Activated CD8-positive, alpha-beta memory T cell treated with anti-CD3 and anti-CD28 coated beads, Interleukin-2, amount 50 U/mL, for 24 hours (primary cell): ENCODE results near the gene TMPRSS4.

Experiments used
- DNase-seq: peaks from one replicate; pipeline ENCODE4 v3.0.0-alpha.2; 2020; ENCODE audit errors: extremely low read depth

TMPRSS4 gene

DNA sequence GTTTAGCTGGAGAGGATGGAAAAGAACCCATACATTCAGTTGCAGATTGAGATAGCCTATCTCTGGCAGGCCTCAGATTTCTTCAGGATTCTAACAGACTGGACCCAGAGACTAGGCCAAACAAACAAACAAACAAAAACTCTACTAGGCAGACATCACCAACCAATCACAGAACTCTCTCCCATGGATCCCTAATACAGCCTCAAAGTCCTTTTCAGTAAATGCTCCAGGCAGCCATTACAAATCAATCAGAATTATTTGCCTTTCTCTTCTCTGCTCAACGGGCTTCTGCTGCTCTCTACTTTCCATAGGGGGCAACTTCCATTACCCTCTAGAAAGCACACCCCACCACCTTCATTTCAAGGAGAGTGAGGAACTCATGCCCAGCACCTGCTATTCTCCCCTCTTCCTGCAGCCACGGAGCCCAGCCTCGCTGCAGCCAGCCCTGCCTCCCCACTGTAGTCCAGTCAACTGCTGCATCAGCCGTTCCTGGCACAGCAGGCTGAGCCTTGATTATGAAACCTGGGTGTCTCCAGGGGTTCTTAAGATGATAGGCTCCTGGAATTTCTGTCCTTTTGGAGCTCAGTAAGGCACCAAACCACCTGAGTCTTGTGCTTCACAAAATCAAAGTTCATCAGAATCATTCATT is 28.9 kb downstream of the TMPRSS4 start:
- DNase-seq: no peak

DNA sequence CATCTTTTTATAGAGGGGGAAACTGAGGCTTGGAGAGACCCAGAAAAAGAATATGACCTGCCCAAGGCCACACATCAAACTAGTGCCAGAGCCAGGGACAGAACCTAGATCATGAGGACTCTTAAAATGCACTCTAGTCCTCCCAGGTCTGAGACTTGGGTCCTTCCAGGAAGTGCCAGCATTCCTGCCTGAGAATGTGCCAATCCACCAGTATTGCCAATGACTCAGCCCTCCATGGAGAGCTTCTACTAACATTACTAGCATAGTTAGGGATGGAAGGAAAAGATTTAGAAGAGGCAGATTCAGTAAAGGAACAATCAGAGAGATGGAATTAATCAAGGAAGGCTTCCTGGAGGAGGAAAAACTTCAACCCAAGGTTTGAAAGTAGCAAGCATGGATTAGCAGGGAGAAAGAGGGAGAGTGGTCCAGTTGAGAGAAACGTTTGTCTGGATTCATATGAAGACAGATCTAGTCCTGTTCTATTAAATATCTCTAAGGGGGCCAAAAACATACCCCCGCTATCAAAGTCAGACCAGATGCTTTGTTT is 30.0 kb downstream of the TMPRSS4 start:
- DNase-seq: no peak

DNA sequence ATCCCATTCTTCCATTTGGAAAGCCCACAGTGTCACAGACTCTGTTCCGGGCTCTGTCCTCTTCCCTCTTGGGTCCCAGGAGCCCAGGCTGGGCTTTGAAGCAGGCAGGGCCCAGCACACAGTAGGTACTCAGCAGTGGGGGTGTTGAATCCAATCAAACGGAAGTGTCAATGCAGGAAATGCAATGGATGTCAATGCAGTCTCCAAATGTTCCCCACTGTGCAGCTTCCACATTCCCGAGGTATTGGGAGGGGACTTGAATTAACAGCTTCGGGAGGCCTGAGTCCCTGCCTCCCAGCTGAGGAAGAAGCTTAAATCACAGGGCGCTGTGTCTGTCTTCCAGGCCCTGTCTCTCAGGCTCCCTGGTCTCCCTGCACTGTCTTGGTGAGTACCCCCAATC is 31.6 kb downstream of the TMPRSS4 start:
- no peak for DNase-seq

DNA sequence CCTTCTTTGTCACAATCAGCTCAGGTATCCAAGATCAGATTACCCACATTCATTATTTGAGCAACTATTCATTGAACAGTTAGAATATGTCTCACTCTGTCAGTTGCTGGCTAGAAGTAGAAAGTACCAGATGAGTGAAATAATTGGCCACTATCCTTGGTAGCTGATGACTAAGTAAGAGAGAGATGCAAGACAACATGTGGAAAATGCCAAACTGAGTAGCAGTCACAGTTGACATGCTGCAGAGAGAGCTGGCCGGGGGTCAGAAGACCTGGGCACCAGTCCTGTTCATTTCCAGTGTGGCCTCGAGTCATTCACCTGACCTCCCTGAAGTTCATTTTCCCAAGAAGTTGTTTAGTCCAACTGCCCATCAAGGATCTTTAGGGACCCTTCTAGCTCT is 32.4 kb downstream of the TMPRSS4 start:
- DNase-seq: no peak

DNA sequence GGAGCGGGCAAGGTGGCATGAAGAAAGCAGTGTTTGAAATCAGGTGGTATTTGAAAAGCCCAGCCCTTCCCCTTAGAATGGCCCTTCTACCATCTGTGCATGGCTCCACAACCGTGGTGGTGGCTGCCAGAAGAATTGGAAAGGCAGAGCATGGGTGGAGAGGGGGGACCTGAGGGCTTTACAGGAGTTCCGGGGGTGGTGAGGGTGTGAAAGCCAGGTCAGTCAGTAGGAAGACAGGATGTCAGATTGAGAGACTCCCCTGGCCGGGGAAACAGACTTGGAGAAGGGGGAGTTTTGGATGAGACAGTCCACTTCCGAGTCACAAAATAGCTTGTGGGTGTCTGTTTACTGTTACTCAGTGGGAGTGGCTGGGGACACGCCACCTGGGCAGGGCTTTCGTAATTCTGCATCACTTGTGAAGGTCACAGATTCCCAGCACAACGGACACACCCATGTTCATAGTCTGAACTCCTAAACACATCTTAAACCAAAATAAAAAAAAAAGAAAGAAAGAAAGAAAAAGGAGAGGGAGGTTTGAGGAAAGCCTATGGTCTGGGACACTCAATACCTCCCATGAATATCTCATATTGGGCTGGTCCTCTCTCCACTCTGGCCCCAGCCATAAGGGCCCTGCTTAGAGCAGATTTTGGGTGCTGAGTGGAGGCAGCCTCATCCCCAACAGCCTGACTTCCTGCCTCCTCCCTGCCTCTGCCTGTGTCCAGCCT is 34.3 kb downstream of the TMPRSS4 start:
- DNase-seq: no peak

DNA sequence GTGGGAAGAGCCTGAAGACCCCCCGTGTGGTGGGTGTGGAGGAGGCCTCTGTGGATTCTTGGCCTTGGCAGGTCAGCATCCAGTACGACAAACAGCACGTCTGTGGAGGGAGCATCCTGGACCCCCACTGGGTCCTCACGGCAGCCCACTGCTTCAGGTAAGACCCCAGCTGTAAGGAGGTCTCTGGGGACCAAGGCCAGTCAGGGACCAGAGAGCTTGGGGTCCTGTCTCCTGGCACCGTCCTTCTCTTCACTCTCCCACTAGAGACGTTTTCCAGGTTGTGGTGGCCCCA is 34.8 kb downstream of the TMPRSS4 start:
- DNase-seq: no peak

DNA sequence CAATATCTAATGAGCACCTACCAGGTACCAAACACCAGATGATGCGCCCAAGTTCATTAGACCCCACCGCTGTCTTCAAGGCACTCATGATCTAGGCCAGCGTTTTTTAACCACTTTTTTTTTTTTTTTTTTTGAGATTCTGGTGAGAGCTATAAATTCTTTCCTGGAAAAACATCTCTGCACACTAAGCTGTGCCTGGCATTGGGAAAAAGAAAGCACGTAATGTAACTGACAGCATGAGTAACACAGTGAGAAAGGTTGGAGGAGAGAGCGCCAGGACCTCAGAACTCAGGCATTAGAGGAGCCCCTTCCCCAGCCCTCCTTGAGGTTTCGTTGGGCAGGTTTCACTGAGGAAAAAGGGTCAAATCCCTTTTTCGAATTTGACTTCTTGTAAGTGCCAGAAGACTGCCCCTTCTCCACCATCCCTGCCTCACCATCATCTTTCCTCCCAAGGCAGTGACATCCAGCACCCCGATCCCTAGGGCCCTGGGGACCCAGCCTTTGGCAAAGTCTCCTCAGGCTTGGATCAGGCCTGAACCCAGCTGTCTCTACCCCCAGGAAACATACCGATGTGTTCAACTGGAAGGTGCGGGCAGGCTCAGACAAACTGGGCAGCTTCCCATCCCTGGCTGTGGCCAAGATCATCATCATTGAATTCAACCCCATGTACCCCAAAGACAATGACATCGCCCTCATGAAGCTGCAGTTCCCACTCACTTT is 36.0 kb downstream of the TMPRSS4 start:
- no peak for DNase-seq

DNA sequence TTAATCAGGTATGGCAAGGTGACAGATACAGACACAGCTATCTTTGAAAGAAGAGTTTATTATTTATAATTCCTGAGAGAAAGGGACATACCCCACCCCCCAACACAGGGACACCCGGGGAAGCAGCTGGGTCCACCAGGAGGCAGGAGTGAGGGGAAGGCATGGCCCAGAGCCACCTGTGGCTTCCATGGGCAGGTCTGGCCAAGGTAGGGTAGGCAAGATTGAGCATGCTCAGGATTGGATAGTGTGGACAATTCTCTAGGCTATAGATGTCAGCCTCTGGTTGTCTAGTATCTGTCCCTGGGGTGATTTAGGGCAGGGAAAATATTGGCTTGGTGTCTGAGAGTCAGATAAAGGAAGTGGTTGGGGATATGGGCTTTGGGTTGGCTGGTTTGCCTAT is 37.4 kb downstream of the TMPRSS4 start:
- no peak for DNase-seq

DNA sequence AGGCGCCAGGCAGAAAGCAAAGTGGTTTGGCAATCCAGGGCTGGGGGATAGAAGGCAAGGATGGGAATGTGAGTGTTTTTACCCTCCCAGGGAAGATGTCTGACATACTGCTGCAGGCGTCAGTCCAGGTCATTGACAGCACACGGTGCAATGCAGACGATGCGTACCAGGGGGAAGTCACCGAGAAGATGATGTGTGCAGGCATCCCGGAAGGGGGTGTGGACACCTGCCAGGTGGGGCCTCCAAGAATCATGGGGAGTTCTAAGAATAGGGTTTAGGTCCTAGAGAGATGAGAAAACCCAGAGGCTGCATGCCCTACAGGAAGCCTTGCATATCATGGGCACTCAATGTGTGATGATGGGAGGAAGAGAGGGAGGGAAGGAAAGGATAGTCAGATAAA is 38.2 kb downstream of the TMPRSS4 start:
- DNase-seq: no peak

DNA sequence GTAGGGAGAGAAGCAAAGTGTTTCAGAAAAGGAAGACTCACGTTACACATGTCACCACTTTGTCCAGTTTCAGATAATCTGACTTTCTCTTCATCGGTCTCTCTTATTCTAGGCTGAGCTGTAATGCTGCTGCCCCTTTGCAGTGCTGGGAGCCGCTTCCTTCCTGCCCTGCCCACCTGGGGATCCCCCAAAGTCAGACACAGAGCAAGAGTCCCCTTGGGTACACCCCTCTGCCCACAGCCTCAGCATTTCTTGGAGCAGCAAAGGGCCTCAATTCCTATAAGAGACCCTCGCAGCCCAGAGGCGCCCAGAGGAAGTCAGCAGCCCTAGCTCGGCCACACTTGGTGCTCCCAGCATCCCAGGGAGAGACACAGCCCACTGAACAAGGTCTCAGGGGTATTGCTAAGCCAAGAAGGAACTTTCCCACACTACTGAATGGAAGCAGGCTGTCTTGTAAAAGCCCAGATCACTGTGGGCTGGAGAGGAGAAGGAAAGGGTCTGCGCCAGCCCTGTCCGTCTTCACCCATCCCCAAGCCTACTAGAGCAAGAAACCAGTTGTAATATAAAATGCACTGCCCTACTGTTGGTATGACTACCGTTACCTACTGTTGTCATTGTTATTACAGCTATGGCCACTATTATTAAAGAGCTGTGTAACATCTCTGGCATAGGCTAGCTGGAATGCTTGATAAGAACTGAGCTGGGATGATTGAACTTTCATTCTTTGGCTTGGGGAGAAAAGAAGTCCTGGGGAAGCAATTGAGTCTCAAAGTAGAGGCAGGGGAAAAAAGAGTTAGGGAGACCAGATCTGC is 41.1 kb downstream of the TMPRSS4 start:
- no peak for DNase-seq

DNA sequence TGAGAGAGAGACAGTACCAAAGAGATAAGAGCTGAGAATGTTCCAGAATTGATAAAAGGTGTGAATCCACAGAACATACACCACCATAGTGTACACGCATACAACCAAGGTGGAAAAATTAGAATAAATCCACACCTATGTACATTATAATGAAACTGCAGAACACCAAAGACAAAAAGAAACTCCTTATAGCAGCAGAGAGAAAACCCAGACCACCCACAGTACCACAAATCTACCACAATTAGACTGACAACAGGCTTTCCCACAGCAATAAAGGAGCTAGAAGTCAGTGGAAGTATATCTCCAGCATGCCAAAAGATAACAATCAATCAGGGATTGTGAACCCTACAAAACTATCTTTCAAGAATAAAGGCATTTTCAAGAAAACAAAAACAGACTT is 43.9 kb downstream of the TMPRSS4 start:
- no peak for DNase-seq

DNA sequence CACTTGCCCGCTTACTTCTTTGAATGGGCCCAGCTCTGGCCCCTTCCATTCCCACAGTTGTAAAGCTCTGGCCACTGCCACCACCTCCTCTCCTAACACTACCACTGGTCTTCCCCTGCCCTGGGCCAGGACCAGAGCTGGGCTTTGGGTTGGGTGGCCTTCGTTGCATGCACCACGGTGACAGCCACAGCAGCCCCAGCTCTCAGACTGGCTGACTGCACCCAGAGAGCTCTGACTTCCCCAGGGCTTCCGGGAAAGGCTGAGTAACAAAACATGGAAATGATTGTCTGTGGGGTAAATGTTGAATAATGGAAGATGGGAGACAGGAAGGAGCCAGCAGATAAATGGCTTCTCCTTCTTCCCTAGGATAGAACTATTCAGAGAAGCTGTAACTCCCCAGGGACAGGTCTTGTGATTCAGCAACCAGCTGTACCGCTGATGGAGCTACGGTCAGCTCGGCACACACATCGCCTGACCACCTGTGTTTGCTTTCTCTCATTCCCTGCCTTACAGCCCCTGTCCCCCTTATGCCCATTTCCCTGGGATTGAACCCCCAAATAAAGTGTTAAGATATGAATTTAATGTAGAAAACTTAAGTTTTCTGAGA is 48.2 kb downstream of the TMPRSS4 start:
- no peak for DNase-seq

DNA sequence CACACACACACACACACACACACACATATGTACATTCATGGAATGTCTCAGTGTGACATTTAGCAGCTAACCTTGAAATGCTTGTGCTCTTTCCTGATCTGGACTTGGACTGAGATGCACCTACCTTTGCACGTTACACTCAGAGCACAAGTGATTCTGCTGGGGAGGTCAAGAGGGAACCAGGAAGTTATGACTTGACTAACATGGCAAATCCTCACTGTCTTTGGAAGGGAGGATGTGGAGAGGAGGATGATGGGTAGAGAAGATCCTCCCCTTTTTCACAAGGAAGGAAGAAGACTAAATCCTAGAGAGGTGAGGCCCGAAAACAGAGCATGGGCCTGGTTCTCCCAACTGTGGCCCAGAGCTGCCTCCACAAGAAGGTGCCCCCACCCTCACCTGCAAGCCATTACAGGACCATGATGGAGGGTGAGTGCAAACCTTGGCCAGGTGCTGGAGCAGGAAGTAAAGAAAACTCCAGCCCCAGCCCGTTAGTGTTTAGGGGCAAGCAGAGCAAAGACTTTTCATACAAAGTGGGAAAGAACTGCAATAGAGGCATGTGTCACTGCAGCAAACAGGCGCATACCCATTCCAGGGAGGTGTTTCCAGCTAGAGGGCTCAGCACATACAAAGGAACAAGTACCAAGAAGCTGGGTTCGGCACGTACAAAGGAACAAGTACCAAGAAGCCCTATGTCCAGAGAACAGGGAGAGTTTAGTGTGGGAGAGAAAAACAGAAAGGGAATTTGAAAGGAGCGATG is 49.4 kb downstream of the TMPRSS4 start:
- DNase-seq: no peak

DNA sequence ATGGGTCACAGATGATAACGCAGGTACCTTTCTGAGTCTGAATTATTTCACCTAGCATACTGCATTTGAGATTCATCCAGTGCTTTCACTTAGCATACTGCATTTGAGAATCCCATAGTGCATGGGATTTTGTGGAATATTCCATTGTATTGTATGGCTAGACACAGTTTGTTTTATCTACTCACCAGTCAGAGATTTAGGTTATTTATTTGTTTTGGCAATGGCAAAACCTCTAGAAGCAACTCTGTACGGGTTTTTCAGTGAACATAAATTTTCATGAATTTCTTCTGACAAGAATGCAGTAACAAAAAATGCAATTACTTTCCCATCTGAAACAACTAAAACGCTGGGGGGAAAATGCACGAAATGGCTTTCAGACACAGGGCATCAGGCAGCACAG is 51.4 kb downstream of the TMPRSS4 start:
- no peak for DNase-seq

DNA sequence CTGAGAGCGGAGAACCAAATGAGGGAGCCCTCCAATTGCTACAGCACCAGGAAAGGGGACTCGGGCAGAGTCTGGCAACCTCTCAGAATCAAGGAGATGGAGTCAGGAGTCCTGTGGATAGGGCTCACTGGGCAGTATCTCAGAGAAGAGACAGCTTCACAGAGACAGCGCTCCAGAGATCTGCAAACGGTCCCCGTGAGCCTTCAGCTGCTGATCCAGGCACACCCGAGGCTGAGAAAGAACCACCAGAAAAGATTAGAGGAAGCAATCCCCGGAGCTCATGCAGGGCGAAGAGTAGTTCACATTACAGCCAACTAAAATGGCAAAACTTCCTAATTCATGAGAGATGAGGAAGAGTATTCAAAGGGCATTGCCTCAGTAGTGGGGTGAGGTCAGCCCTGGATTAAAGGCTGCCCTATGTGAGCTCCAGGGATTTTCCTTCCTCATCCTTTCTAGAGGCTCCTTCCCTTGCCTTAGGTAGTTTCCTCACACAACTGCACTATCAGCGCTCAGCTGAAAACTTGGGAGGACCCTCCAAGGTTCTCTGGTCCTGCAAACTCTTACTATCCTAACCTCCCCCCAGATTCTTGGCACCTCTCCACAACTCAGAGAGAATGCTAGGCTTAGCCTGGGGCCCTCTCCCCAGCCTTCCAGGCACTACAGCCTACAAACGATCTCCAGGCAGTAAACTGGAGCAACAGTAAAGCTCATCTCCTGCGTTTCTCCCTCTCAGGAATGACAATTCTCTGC is 52.0 kb downstream of the TMPRSS4 start:
- DNase-seq: no peak

DNA sequence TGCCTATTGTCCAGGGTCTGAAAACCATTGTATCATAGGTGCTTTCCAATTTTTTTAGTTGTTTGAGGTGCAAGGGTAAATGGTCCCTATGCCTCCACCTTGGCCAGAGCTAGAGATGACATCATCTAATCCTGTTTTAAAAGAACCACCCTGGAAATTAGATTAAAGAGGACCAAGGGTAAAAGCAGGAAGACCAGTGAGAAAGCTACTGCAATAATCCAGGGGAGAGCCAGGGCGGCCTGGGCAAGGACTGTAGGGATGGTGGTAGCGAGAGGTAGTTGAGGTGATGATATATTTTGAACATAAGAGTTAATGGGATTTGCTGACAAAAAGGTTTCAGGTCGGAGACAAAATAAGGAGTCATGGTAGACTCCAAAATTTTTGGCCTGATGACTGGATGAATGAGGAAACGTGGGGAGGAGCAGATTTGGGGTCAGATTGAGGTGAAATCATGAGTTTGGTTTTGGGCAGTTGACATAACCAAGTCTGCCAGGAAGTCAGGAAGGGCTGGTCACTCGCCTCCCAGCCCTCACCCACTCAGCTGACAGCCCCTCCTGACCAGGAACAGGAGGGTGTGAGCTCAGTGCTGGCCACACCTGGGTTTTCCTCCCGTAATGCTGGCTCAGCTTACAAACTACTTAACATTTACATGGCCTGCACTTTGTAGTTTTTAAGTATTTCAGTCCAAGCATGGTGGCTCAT is 52.7 kb downstream of the TMPRSS4 start:
- no peak for DNase-seq

DNA sequence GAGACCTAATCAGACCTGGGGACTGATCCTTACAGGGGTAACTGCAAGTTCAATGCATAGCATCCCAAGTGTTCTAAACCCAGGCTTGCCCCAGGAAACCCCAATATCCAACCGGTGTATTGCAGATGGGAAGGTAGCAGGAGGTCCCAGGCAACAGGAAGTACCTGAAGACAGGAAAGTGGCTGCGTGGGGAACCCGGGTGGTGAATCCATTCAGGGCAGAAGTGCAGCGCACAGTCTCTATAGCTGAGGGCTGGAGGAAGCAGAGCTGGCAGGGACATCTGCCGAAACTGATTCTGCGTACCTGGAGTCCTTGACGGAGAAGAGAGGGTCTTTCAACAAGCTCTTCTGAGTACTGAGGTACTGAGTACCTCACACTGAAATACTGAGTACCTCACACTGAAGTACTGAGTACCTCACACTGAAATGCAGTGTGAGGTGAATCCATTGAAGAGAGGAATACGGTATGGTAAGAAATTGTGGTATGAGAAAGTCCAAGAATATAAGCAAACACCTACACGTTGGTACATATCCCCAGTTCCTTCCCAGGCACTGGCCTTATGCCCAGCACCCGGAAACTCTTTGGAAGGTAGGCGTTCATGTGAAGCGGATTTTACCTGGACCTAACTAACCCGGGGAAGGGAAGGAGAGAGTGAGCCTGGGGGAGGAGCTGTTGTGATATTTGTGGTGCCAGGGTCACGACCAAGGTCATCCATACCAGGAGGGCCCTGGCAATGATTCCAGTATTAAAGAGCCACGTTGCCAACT is 55.7 kb downstream of the TMPRSS4 start:
- DNase-seq: no peak

DNA sequence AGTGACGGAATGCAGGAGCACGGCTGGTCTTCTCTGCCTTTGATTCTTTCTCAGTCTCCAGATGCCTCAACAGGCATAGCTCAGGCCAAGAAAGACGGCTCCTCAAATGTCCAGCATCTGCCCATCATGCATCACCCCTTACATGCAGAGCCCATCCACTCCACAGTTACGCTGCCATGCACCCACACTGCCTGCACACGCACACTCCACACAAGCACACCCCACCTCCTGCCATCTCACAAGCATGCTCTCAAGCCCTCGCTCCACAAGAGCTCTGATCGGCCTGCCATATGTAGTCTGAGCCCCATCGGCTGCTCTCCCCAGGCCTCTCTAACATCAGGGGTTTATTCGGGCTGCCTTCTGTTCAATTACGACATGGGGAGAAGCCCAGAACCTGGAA is 56.9 kb downstream of the TMPRSS4 start:
- DNase-seq: no peak
